Trophoblast cell (in vitro differentiated cells and primary cell): ENCODE measurements around the gene CCDC154.

Experiments used
- DNase-seq, 2 donors: peaks; one replicate each; pipeline ENCODE4 v3.0.0-alpha.2; 2016
- H2AFZ ChIP-seq: 2 replicates; pipeline ENCODE4 v1.6.1; 2013; ENCODE audit warnings: low read length, moderate library complexity, mild to moderate bottlenecking; ENCODE audit not compliant: insufficient read depth, poor library complexity
- H2AK5ac ChIP-seq: 2 replicates; pipeline ENCODE4 v1.6.1; 2013; ENCODE audit warnings: mild to moderate bottlenecking, low read length
- H2BK120ac ChIP-seq: 2 replicates; pipeline ENCODE4 v1.6.1; 2013; ENCODE audit warnings: low read length, mild to moderate bottlenecking, moderate library complexity; ENCODE audit not compliant: insufficient read depth, poor library complexity
- H2BK12ac ChIP-seq: 2 replicates; pipeline ENCODE4 v1.6.1; 2013; ENCODE audit warnings: mild to moderate bottlenecking, low read length, moderate library complexity
- H2BK5ac ChIP-seq: 2 replicates; pipeline ENCODE4 v1.6.1; 2013; ENCODE audit warnings: low read length, low read depth, moderate library complexity, mild to moderate bottlenecking; ENCODE audit not compliant: poor library complexity
- H3K14ac ChIP-seq: 2 replicates; pipeline ENCODE4 v1.6.1; 2013; ENCODE audit warnings: mild to moderate bottlenecking, low read length
- H3K18ac ChIP-seq: 2 replicates; pipeline ENCODE4 v1.6.1; 2013; ENCODE audit warnings: mild to moderate bottlenecking, low read length
- H3K23ac ChIP-seq: 2 replicates; pipeline ENCODE4 v1.6.1; 2013; ENCODE audit warnings: low read length
- H3K27ac ChIP-seq: 2 replicates; pipeline ENCODE4 v1.5.1; 2013; ENCODE audit warnings: low read depth, mild to moderate bottlenecking, inconsistent platforms, low read length, moderate library complexity
- H3K27me3 ChIP-seq: 2 replicates; pipeline ENCODE4 v1.6.1; 2013; ENCODE audit warnings: inconsistent platforms, mild to moderate bottlenecking, low read length, moderate library complexity; ENCODE audit not compliant: insufficient read depth
- H3K36me3 ChIP-seq, 2 experiments: 1 replicate in 1 of 2; 2 replicates in 1 of 2; pipeline ENCODE4 v1.6.1; 2013; ENCODE audit warnings: low read length in 2 of 2, mild to moderate bottlenecking in 2 of 2, moderate library complexity in 1 of 2; ENCODE audit not compliant: insufficient read depth in 2 of 2, control insufficient read depth in 1 of 2
- H3K4ac ChIP-seq: 2 replicates; pipeline ENCODE4 v1.6.1; 2013; ENCODE audit warnings: low read depth, mild to moderate bottlenecking, low read length, moderate library complexity
- H3K4me1 ChIP-seq, 2 experiments: 1 replicate in 1 of 2; 2 replicates in 1 of 2; pipeline ENCODE4 v1.6.1; 2013; ENCODE audit warnings: low read length in 2 of 2, mild to moderate bottlenecking in 2 of 2, moderate library complexity in 1 of 2; ENCODE audit not compliant: insufficient read depth in 2 of 2, control insufficient read depth in 1 of 2
- H3K4me2 ChIP-seq: 2 replicates; pipeline ENCODE4 v1.6.1; 2013; ENCODE audit warnings: inconsistent platforms, mild to moderate bottlenecking, low read length, moderate library complexity
- H3K4me3 ChIP-seq: 2 replicates; pipeline ENCODE4 v1.5.1; 2013; ENCODE audit warnings: mild to moderate bottlenecking, low read depth, low read length, inconsistent platforms
- H3K79me1 ChIP-seq: one replicate; pipeline ENCODE4 v1.6.1; 2013; ENCODE audit warnings: low read length
- H3K79me2 ChIP-seq: 2 replicates; pipeline ENCODE4 v1.6.1; 2013; ENCODE audit warnings: low read length, mild to moderate bottlenecking; ENCODE audit not compliant: control insufficient read depth, insufficient read depth, poor library complexity
- H3K9ac ChIP-seq: 2 replicates; pipeline ENCODE4 v1.6.1; 2013; ENCODE audit warnings: mild to moderate bottlenecking, low read length
- H3K9me3 ChIP-seq: 2 replicates; pipeline ENCODE4 v1.6.1; 2013; ENCODE audit warnings: low read depth, mild to moderate bottlenecking, control low read depth, inconsistent platforms, low read length; ENCODE audit not compliant: insufficient read depth
- H4K12ac ChIP-seq: 2 replicates; pipeline ENCODE4 v1.6.1; 2013; ENCODE audit warnings: low read depth, mild to moderate bottlenecking, low read length, moderate library complexity
- H4K8ac ChIP-seq: 2 replicates; pipeline ENCODE4 v1.6.1; 2013; ENCODE audit warnings: low read depth, mild to moderate bottlenecking, low read length, moderate library complexity
- H4K91ac ChIP-seq: one replicate; pipeline ENCODE4 v1.6.1; 2013; ENCODE audit warnings: low read depth, mild to moderate bottlenecking, low read length, moderate library complexity
- WGBS: extraction: QIAGEN DNeasy Blood & Tissue Kit; methylation state at CpG from one replicate; pipeline ENCODE4 v1.1.7; 2013; ENCODE audit warnings: missing lambda C conversion rate; ENCODE audit not compliant: insufficient read length, insufficient coverage; ENCODE audit errors: extremely low coverage; 5-methylcytosine and 5-hydroxymethylcytosine counted together

CCDC154 gene

GRCh38 chr16:1451702-1452392, 7.5 kb upstream of the CCDC154 start:
- H4K8ac ChIP-seq, result no peak overlapping the region
- no peak overlapping the region for H3K4me2 ChIP-seq
- no peak overlapping the region for H4K12ac ChIP-seq
- no peak overlapping the region for H3K9ac ChIP-seq
- no peak overlapping the region for H2AFZ ChIP-seq
- no peak overlapping the region for H3K23ac ChIP-seq
- H2AK5ac ChIP-seq, result no peak overlapping the region
- no peak overlapping the region for H4K91ac ChIP-seq
- H3K27ac ChIP-seq, result no peak overlapping the region
- no peak overlapping the region for H2BK5ac ChIP-seq
- no peak overlapping the region for H3K14ac ChIP-seq
- peak overlapping the region; percentile 28 for H3K4me3 ChIP-seq
- DNase-seq, result no peak
- no CpG with 5 or more reads among the region's 34 CpGs for WGBS
- no peaks in the 10 kb centered on the region for H3K79me1 ChIP-seq
- H3K4me1 ChIP-seq, result no peaks in the 10 kb centered on the region
- H2BK120ac ChIP-seq, result no peak overlapping the region
- H2BK12ac ChIP-seq, result no peak overlapping the region
- H3K9me3 ChIP-seq, result peaks cover 3% of the 10 kb centered on the region
- H3K79me2 ChIP-seq, result no peaks in the 10 kb centered on the region
- H3K27me3 ChIP-seq, result no peaks in the 10 kb centered on the region
- peaks cover 91% of the 10 kb centered on the region in 2 experiments for H3K36me3 ChIP-seq
- no peak overlapping the region for H3K18ac ChIP-seq
- H3K4ac ChIP-seq, result no peak overlapping the region

- no peak overlapping the region for H2AFZ ChIP-seq
- no peak overlapping the region for H3K23ac ChIP-seq
- no peak overlapping the region for H2BK5ac ChIP-seq
- no peak overlapping the region for H2AK5ac ChIP-seq
- H3K27me3 ChIP-seq, result no peaks in the 10 kb centered on the region
- H3K4me1 ChIP-seq, result no peaks in the 10 kb centered on the region
- H3K4ac ChIP-seq, result no peak overlapping the region
- no peak overlapping the region for H3K4me3 ChIP-seq
- H3K79me1 ChIP-seq, result no peaks in the 10 kb centered on the region
- no peaks in the 10 kb centered on the region for H3K79me2 ChIP-seq
- no CpG with 5 or more reads among the region's 21 CpGs for WGBS
- no peak overlapping the region for H4K12ac ChIP-seq
- no peak overlapping the region for H4K91ac ChIP-seq
- H3K36me3 ChIP-seq, result peaks cover 95% of the 10 kb centered on the region in 2 experiments
- no peak overlapping the region for H4K8ac ChIP-seq
- H3K9ac ChIP-seq, result no peak overlapping the region
- no peak overlapping the region for H3K14ac ChIP-seq
- DNase-seq, result no peak
- no peak overlapping the region for H3K18ac ChIP-seq
- peaks cover 6% of the 10 kb centered on the region for H3K9me3 ChIP-seq
- H2BK120ac ChIP-seq, result no peak overlapping the region
- H3K4me2 ChIP-seq, result no peak overlapping the region
- H2BK12ac ChIP-seq, result no peak overlapping the region
- H3K27ac ChIP-seq, result no peak overlapping the region
Observed at GRCh38 chr16:1450841-1451240, 6.5 kb upstream of the CCDC154 start.

- no peaks in the 10 kb centered on the region for H3K4me1 ChIP-seq
- no peaks in the 10 kb centered on the region for H3K79me1 ChIP-seq
- H2BK120ac ChIP-seq, result no peak overlapping the region
- no peak overlapping the region for H3K27ac ChIP-seq
- H3K9me3 ChIP-seq, result peaks cover 6% of the 10 kb centered on the region
- no peak overlapping the region for H4K12ac ChIP-seq
- H2BK5ac ChIP-seq, result no peak overlapping the region
- H3K27me3 ChIP-seq, result no peaks in the 10 kb centered on the region
- H3K4ac ChIP-seq, result no peak overlapping the region
- no peak overlapping the region for H4K8ac ChIP-seq
- H2AK5ac ChIP-seq, result no peak overlapping the region
- no peak overlapping the region for H2BK12ac ChIP-seq
- no CpG with 5 or more reads among the region's 29 CpGs for WGBS
- H3K14ac ChIP-seq, result no peak overlapping the region
- no peak for DNase-seq
- no peaks in the 10 kb centered on the region for H3K79me2 ChIP-seq
- H3K4me3 ChIP-seq, result peak overlapping the region; percentile 3
- H3K18ac ChIP-seq, result no peak overlapping the region
- no peak overlapping the region for H3K23ac ChIP-seq
- H3K4me2 ChIP-seq, result no peak overlapping the region
- H3K9ac ChIP-seq, result no peak overlapping the region
- no peak overlapping the region for H2AFZ ChIP-seq
- peaks cover 91 to 93% of the 10 kb centered on the region in 2 experiments for H3K36me3 ChIP-seq
- H4K91ac ChIP-seq, result no peak overlapping the region
Observed at GRCh38 chr16:1450218-1450617, 5.9 kb upstream of the CCDC154 start.

- no peaks in the 10 kb centered on the region for H3K4me1 ChIP-seq
- peaks cover 6% of the 10 kb centered on the region for H3K9me3 ChIP-seq
- H3K4ac ChIP-seq, result no peak overlapping the region
- H4K8ac ChIP-seq, result no peak overlapping the region
- H2BK5ac ChIP-seq, result no peak overlapping the region
- no peak for DNase-seq
- no peak overlapping the region for H2AK5ac ChIP-seq
- H3K18ac ChIP-seq, result no peak overlapping the region
- no peak overlapping the region for H3K4me3 ChIP-seq
- H2BK120ac ChIP-seq, result no peak overlapping the region
- no peaks in the 10 kb centered on the region for H3K79me2 ChIP-seq
- no CpG with 5 or more reads among the region's 25 CpGs for WGBS
- H2BK12ac ChIP-seq, result no peak overlapping the region
- no peak overlapping the region for H4K91ac ChIP-seq
- no peak overlapping the region for H3K14ac ChIP-seq
- H3K23ac ChIP-seq, result no peak overlapping the region
- peaks cover 82 to 85% of the 10 kb centered on the region in 2 experiments for H3K36me3 ChIP-seq
- no peak overlapping the region for H3K4me2 ChIP-seq
- no peak overlapping the region for H3K27ac ChIP-seq
- H4K12ac ChIP-seq, result no peak overlapping the region
- H3K79me1 ChIP-seq, result no peaks in the 10 kb centered on the region
- no peak overlapping the region for H2AFZ ChIP-seq
- H3K27me3 ChIP-seq, result no peaks in the 10 kb centered on the region
- H3K9ac ChIP-seq, result no peak overlapping the region
Observed at GRCh38 chr16:1449201-1449788, 4.9 kb upstream of the CCDC154 start.
